KMS-11 (cell line): Measurements from ENCODE around the gene MYO1C.
"Not testable (repeated sequence)": the region's sequence is repeated elsewhere in the genome, so short reads cannot be mapped to it uniquely, and the experiment has no call there.

Source experiments
- H2AFZ ChIP-seq: fragments of 200-600 bp; sonication (generic); 2 replicates; pipeline ENCODE4 v1.6.1; 2016; ENCODE audit warnings: antibody characterized with exemption, mixed run types, low read depth
- H3K27ac ChIP-seq: fragments of 200-600 bp; sonication (generic); 2 replicates; pipeline ENCODE4 v1.6.1; 2016; ENCODE audit warnings: mild to moderate bottlenecking, mixed run types
- H3K27me3 ChIP-seq: fragments of 200-600 bp; sonication (generic); 2 replicates; pipeline ENCODE4 v1.6.1; 2017; ENCODE audit warnings: mild to moderate bottlenecking, low read depth, mixed run types, moderate library complexity; ENCODE audit not compliant: insufficient read depth
- H3K36me3 ChIP-seq: fragments of 200-600 bp; sonication (generic); 2 replicates; pipeline ENCODE4 v1.6.1; 2017; ENCODE audit warnings: mild to moderate bottlenecking, mixed run types; ENCODE audit not compliant: insufficient read depth
- H3K4me1 ChIP-seq: fragments of 200-600 bp; sonication (generic); 2 replicates; pipeline ENCODE4 v1.6.1; 2016; ENCODE audit warnings: mild to moderate bottlenecking, low read depth, mixed run types; ENCODE audit not compliant: poor library complexity, severe bottlenecking
- H3K4me2 ChIP-seq: fragments of 200-600 bp; sonication (generic); 2 replicates; pipeline ENCODE4 v1.7.0; 2016; ENCODE audit warnings: mild to moderate bottlenecking, mixed run types
- H3K4me3 ChIP-seq: fragments of 200-600 bp; sonication (generic); IDR thresholded peaks from 2 replicates; pipeline ENCODE4 v1.6.1; 2017; ENCODE audit warnings: low read depth, low read length, mixed read lengths; ENCODE audit not compliant: insufficient read depth
- H3K79me2 ChIP-seq: fragments of 200-600 bp; sonication (generic); 2 replicates; pipeline ENCODE4 v1.6.1; 2016; ENCODE audit warnings: low read depth, mixed run types; ENCODE audit not compliant: insufficient read depth
- H3K9ac ChIP-seq: fragments of 200-600 bp; sonication (generic); 2 replicates; pipeline ENCODE4 v1.6.1; 2016; ENCODE audit warnings: mild to moderate bottlenecking, mixed run types
- H4K20me1 ChIP-seq: fragments of 200-600 bp; sonication (generic); 2 replicates; pipeline ENCODE4 v1.6.1; 2016; ENCODE audit warnings: mild to moderate bottlenecking, mixed run types; ENCODE audit not compliant: insufficient read depth
- CTCF ChIP-seq: fragments of 200-600 bp; sonication (generic); conservative IDR thresholded peaks from 2 replicates; pipeline ENCODE4 v1.6.1; 2017; ENCODE audit warnings: low read depth, mild to moderate bottlenecking, antibody characterized with exemption, low read length, moderate library complexity, mixed read lengths

MYO1C gene

GRCh38 chr17:1509290-1509881 lies 16.9 kb upstream of the MYO1C start:
- H3K27me3 ChIP-seq, result no peaks in the 10 kb centered on the region
- no peak overlapping the region for H3K27ac ChIP-seq
- H3K9ac ChIP-seq, result no peak overlapping the region
- no peak overlapping the region for H2AFZ ChIP-seq
- H4K20me1 ChIP-seq, result no peaks in the 10 kb centered on the region
- no peaks in the 10 kb centered on the region for H3K4me1 ChIP-seq
- no peaks in the 10 kb centered on the region for H3K79me2 ChIP-seq
- no peak for TF ChIP-seq CTCF
- H3K36me3 ChIP-seq, result no peaks in the 10 kb centered on the region
- H3K4me3 ChIP-seq, result no peak overlapping the region
- H3K4me2 ChIP-seq, result no peak overlapping the region

- H3K4me2 ChIP-seq, H3K79me2 ChIP-seq, H3K4me1 ChIP-seq, H4K20me1 ChIP-seq, H3K27me3 ChIP-seq, H3K36me3 ChIP-seq, H3K9ac ChIP-seq, H3K4me3 ChIP-seq, H2AFZ ChIP-seq, H3K27ac ChIP-seq: not testable (repeated sequence)
Measured at GRCh38 chr17:1508709-1509108, 16.2 kb upstream of the MYO1C start.

GRCh38 chr17:1506649-1507267 lies 14.3 kb upstream of the MYO1C start:
- TF ChIP-seq CTCF, result no peak
- Histone ChIP-seq H3K27me3 (no peaks in the 10 kb centered on the region), H3K4me1 (no peaks in the 10 kb centered on the region), H4K20me1 (no peaks in the 10 kb centered on the region), H2AFZ (no peak overlapping the region), H3K27ac (no peak overlapping the region), H3K36me3 (no peaks in the 10 kb centered on the region), H3K4me2 (no peak overlapping the region), H3K4me3 (no peak overlapping the region), H3K9ac (no peak overlapping the region), H3K79me2 (no peaks in the 10 kb centered on the region)

GRCh38 chr17:1505586-1505985 lies 13.1 kb upstream of the MYO1C start:
- H3K27ac ChIP-seq, result no peak overlapping the region
- no peak overlapping the region for H3K4me2 ChIP-seq
- no peaks in the 10 kb centered on the region for H3K27me3 ChIP-seq
- H2AFZ ChIP-seq, result no peak overlapping the region
- H3K9ac ChIP-seq, result no peak overlapping the region
- H3K4me3 ChIP-seq, result no peak overlapping the region
- no peak for TF ChIP-seq CTCF
- no peaks in the 10 kb centered on the region for H3K79me2 ChIP-seq
- H3K4me1 ChIP-seq, result no peaks in the 10 kb centered on the region
- H4K20me1 ChIP-seq, result no peaks in the 10 kb centered on the region
- no peaks in the 10 kb centered on the region for H3K36me3 ChIP-seq

- TF ChIP-seq CTCF, result no peak
- Histone ChIP-seq H2AFZ (no peak overlapping the region), H3K27me3 (no peaks in the 10 kb centered on the region), H3K4me3 (no peak overlapping the region), H4K20me1 (no peaks in the 10 kb centered on the region), H3K4me2 (no peak overlapping the region), H3K79me2 (no peaks in the 10 kb centered on the region), H3K27ac (no peak overlapping the region), H3K9ac (no peak overlapping the region), H3K36me3 (no peaks in the 10 kb centered on the region), H3K4me1 (no peaks in the 10 kb centered on the region)
Measured at GRCh38 chr17:1504866-1505265, 12.4 kb upstream of the MYO1C start.
